NCI-H345 (cell line): Measurements from ENCODE around the gene FAAH.

Experiments
- DNase-seq: peaks from one replicate; lab custom pipeline; 2025; lab: John Stamatoyannopoulos, UW

FAAH gene

GRCh38 chr1:46401154-46401913, 7.2 kb downstream of the FAAH start:
- no peak for DNase-seq

GRCh38 chr1:46401964-46402626, 8.0 kb downstream of the FAAH start:
- DNase-seq: peak; percentile 15

- DNase-seq: no peak
Observed at GRCh38 chr1:46403916-46404315, 9.8 kb downstream of the FAAH start.

- DNase-seq: no peak
Observed at GRCh38 chr1:46404482-46405196, 10.5 kb downstream of the FAAH start.

- DNase-seq: no peak
Observed at GRCh38 chr1:46405197-46405555, 11.1 kb downstream of the FAAH start.

GRCh38 chr1:46405724-46406123, 11.6 kb downstream of the FAAH start:
- DNase-seq: no peak

- no peak for DNase-seq
Observed at GRCh38 chr1:46406881-46407608, 12.9 kb downstream of the FAAH start.

- DNase-seq: no peak
Observed at GRCh38 chr1:46407636-46408035, 13.5 kb downstream of the FAAH start.

GRCh38 chr1:46408356-46409062, 14.4 kb downstream of the FAAH start:
- DNase-seq: no peak

- DNase-seq: no peak
Observed at GRCh38 chr1:46409063-46409372, 14.9 kb downstream of the FAAH start.

GRCh38 chr1:46410156-46411009, 16.3 kb downstream of the FAAH start:
- no peak for DNase-seq

GRCh38 chr1:46411010-46411405, 16.9 kb downstream of the FAAH start:
- no peak for DNase-seq

GRCh38 chr1:46411601-46412341, 17.7 kb downstream of the FAAH start:
- DNase-seq: no peak

- no peak for DNase-seq
Observed at GRCh38 chr1:46412893-46413595, 18.9 kb downstream of the FAAH start.

GRCh38 chr1:46413596-46413985, 19.5 kb downstream of the FAAH start:
- DNase-seq: no peak

GRCh38 chr1:46415514-46415913, 21.4 kb downstream of the FAAH start:
- no peak for DNase-seq

GRCh38 chr1:46418976-46419375, 24.9 kb downstream of the FAAH start:
- DNase-seq: no peak

- DNase-seq: no peak
Observed at GRCh38 chr1:46420533-46420915, 26.4 kb downstream of the FAAH start.

GRCh38 chr1:46421739-46422138, 27.6 kb downstream of the FAAH start:
- no peak for DNase-seq
